ENCODE measurements around the gene CYB5B.
A peak's percentile ranks its signal among the peaks of the same experiment; 100 is the strongest.

CYB5B gene

GRCh38 chr16:69499541-69500230 is 75.3 kb downstream of the CYB5B start:
- H3K4me3 ChIP-seq (ENCODE audit: low read depth, low read length), result no peak overlapping the region
- TF ChIP-seq CTCF (IDR thresholded peaks at IDR 0.05; ENCODE audit: insufficient read depth, low read depth, low read length, missing control alignments), result no peak
- no peak for DNase-seq (ENCODE audit: low read depth)

GRCh38 chr16:69500496-69500895 is 76.1 kb downstream of the CYB5B start:
- TF ChIP-seq CTCF (IDR thresholded peaks at IDR 0.05; ENCODE audit: insufficient read depth, low read depth, low read length, missing control alignments), result no peak
- no peak overlapping the region for H3K4me3 ChIP-seq (ENCODE audit: low read depth, low read length)
- no peak for DNase-seq (ENCODE audit: low read depth)

- peak; percentile 61 for DNase-seq (ENCODE audit: low read depth)
- TF ChIP-seq CTCF (IDR thresholded peaks at IDR 0.05; ENCODE audit: insufficient read depth, low read depth, low read length, missing control alignments), result no peak
- no peak overlapping the region for H3K4me3 ChIP-seq (ENCODE audit: low read depth, low read length)
Measured at GRCh38 chr16:69501956-69502745, 77.7 kb downstream of the CYB5B start.

- no peak for TF ChIP-seq CTCF (IDR thresholded peaks at IDR 0.05; ENCODE audit: insufficient read depth, low read depth, low read length, missing control alignments)
- no peak for DNase-seq (ENCODE audit: low read depth)
- no peak overlapping the region for H3K4me3 ChIP-seq (ENCODE audit: low read depth, low read length)
Measured at GRCh38 chr16:69503244-69503643, 78.8 kb downstream of the CYB5B start.

- DNase-seq (ENCODE audit: low read depth), result no peak
- no peak overlapping the region for H3K4me3 ChIP-seq (ENCODE audit: low read depth, low read length)
- no peak for TF ChIP-seq CTCF (IDR thresholded peaks at IDR 0.05; ENCODE audit: insufficient read depth, low read depth, low read length, missing control alignments)
Measured at GRCh38 chr16:69508033-69508755, 83.8 kb downstream of the CYB5B start.

GRCh38 chr16:69509125-69509524 is 84.7 kb downstream of the CYB5B start:
- no peak for TF ChIP-seq CTCF (IDR thresholded peaks at IDR 0.05; ENCODE audit: insufficient read depth, low read depth, low read length, missing control alignments)

More at GRCh38 chr16:69509125-69509524, 84.7 kb downstream of the CYB5B start:
- H3K4me3 ChIP-seq (ENCODE audit: low read depth, low read length), result no peak overlapping the region
- no peak for DNase-seq (ENCODE audit: low read depth)
